Ammon's horn (tissue), 1 donor: Measurements from ENCODE around the gene MYRIP.

Source experiments
- DNase-seq: peaks from one replicate; pipeline ENCODE4 v3.0.0-alpha.2; 2016; ENCODE audit warnings: low spot score

MYRIP gene

DNA sequence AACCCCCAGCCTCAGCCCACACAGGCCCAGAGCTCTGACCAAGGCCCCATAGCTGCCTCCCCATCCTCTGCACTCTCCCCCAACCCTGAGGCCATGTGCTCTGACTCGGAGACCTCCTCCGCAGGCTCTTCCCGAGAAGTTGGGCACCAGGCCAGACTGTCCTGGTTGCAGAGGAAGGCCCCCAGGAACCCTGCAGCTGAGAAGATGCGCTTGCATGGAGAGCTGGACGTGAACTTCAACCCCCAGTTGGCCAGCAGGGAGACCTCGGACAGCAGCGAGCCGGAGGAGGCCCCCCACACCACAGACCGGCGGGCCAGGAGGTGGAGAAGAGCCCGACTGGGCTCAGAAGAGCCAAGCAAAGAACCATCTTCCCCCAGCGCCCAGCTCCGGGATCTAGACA, 380.6 kb downstream of the MYRIP start:
- no peak for DNase-seq

GRCh38 chr3:40191251-40191650, 381.8 kb downstream of the MYRIP start:
- DNase-seq: no peak

DNA sequence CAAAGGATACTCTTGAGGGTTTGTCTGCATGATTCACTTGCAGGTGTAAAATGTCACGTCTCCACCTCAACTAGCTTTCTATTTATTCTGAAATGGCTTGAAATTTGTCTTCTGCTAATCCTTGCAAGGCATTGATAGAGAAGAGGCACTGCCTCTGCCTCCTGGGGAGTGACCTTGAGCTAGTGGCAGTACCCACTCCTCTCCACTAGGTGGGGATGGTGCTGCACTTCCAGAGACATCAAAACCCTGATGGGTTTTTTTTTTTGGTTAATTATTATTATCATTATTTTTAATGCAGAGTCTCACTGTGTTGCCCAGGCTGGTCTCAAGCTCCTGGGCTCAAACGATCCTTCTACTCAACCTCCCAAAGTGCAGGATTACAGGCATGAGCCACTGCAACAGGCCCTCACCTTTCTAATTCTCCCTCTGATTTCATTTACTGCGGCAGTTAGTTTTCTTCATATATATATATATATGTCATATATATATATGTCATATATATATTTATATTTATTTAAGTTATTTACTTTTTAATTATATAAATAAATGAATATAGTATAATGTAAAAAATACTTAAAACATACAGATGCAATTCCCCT, 382.5 kb downstream of the MYRIP start:
- peak; percentile 80 for DNase-seq

DNA sequence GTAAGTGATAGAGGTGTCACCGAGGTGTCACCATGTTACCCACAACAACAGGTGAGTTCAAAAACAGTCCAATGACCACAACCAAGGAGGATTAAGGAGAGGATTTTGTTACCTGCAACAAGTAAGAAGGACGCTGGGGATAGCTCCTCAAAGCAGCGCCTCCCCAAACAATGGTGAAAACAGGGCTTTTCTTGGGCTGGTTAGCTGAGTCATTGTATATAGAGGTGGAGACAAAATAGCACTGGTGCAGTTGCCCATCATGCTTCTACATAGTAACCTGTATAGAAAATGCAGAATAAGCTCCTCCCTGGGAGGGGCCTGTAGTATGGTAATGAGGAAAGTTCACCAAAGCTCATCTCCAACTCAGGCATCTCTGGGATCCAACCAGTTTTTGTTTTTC, 383.2 kb downstream of the MYRIP start:
- no peak for DNase-seq

- no peak for DNase-seq
Measured at GRCh38 chr3:40196966-40197365, 387.6 kb downstream of the MYRIP start.

GRCh38 chr3:40200692-40201316, 391.4 kb downstream of the MYRIP start:
- no peak for DNase-seq

- no peak for DNase-seq
Measured at GRCh38 chr3:40201770-40202169, 392.4 kb downstream of the MYRIP start.

GRCh38 chr3:40206522-40206921, 397.1 kb downstream of the MYRIP start:
- DNase-seq: no peak

DNA sequence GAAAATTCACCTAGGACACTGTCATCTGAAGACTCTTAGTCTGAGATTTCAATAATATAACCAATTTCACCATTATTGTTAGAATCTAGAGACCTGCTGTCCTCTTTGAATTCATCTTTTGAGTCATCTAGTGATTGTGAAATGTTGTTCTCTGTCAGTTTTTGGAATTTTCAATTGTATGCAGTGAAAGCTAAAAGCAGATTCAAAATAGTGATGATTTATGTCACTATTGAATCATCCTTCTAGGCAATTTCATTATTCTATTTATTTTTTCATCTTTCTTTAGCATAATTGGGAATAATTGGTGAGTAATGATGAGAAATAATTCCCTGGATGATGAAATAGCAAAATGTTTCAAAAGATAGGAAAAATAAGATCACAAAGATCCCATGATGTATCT, 398.4 kb downstream of the MYRIP start:
- no peak for DNase-seq

- DNase-seq: no peak
Measured at GRCh38 chr3:40208251-40208650, 398.8 kb downstream of the MYRIP start.

DNA sequence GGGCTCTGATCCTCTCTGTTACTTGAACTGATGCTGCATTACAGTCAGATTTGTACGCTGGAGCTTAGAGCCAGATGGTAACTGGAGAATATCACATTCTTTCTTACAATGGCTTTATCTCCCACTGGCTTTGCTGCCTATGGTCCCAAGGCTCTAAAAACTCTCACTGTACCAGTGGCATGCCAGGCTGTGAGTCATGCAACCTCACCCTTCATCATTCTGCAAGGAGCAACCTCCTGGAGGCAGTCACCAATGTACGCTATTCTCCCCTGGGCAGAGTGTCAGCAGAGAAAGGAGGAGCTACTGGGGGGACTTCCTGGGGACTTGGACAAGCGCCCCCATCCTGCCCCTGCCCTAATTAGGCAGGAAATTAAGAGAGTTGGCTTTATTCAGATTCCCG, 402.2 kb downstream of the MYRIP start:
- no peak for DNase-seq

GRCh38 chr3:40213556-40213955, 404.1 kb downstream of the MYRIP start:
- DNase-seq: no peak

GRCh38 chr3:40215015-40215414, 405.6 kb downstream of the MYRIP start:
- DNase-seq: no peak

GRCh38 chr3:40216471-40216870, 407.1 kb downstream of the MYRIP start:
- DNase-seq: no peak

DNA sequence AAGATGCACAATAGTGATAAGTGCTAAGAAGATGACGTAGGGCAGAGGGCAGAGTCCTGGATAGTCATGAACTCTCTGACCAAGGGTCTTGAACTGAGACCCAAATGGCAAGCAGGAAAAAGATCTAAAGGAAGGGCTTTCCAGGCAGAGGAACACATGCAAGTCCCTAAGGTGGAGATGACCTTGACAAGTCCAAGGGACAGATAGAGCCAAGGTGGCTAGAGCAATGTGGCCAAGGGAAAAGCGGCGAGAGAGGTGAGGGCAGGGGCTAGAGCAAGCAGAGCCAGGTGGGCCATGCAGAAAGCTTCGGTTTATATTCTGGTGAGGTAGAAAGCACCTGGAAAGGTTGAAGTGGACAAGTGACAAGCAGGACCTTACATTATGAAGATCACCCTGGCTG, 414.4 kb downstream of the MYRIP start:
- no peak for DNase-seq

GRCh38 chr3:40224796-40225515, 415.5 kb downstream of the MYRIP start:
- no peak for DNase-seq

DNA sequence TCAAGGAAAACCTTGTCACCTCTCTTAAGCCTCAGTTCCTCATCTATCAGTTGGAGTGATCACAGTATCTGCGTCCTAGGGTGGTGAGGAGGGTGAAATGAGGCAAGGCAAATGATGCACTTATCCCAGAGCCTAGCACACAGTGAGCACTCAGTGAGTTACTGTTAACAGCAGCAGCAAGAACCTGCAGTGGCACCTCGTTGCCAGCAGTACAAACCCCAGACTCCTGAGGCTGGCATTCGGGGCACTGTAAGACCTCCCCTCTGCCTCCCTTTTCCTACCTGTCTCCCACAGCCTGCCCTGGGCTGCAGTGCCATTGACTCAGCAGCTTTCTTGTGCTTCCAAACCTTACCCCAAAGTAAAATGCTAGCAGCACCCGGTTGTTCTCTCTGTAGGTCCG, 417.2 kb downstream of the MYRIP start:
- DNase-seq: no peak

DNA sequence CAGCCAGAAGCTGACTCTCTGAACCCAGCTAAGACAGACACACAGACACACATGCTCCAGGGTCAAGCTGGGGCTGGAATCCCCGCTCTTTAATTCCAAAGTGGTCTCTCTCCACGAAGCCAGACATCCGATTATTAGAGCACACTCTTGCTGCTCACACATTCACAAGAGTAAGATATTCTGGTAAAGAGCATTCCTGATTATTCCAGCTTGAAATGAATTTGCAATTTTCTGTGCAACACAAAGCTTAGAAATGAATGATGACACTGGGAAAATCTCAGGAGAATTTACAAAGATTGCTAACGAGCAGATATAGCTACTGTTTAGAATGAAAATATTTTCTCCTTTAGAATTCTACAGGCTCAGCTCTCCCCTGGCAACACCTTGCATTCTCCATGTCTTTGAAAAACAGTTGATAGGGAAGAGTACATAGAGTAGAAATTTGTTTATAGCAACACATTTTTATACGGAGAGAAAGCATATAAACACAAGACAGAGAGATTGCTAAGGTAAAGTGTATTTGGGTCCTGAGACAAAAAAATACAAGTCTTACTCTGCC, 419.5 kb downstream of the MYRIP start:
- DNase-seq: no peak

DNA sequence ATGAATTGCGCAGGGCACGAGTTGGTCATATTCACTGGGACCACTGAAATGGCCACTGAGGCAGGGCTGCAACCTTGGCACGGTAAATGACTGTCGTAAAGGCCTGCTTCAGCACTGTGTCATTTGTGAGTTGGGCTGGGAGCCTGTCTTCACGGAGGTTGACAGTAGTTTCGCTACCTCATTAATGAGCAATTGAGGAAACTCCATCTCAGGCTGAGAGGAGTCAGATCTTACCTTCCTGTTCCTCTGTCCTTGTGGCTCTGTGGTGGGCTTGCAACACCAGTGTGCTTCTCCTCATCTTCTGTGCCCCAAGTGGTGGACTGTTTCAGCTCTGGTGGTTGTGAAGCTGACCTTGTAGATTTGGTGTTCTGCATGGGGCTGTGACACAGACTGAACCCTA, 420.0 kb downstream of the MYRIP start:
- DNase-seq: peak; percentile 29

GRCh38 chr3:40229963-40230362, 420.6 kb downstream of the MYRIP start:
- no peak for DNase-seq

DNA sequence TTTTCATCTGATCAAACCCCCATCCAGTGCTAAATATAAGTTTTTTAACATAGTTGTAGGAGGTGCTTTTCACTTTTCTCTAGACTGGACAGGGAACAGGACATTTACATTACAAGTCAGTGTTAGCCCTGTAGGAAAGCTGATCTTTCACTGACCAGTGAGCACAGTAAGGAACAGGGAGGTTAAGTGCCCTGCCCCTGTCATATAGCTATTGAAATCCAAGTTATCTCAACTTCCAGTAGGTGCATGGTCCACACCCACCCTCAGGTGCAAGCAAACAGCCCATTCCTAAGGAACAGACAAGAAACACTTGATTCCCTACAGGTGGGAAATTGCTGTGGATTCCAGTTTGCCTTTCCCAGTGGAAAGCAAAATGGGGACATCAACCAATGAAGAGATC, 421.0 kb downstream of the MYRIP start:
- DNase-seq: no peak

DNA sequence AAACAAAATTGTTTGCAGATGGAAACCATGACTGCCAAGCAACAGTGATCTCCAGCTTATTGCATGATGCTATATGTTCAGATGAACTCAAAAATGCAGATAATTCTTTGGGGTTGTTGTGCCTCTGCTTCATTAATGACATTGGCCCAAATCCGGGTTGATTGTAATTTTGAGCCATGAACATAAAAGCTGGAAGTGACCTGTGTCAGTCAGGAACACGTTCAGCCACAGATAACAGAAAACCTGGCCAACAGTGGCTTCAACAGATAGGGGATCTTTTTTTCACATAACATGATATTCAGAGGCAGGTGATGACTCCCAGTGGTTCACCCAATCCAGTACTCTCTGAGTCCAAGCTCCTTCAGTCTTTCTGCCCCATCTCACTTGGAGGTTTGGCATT, 423.2 kb downstream of the MYRIP start:
- DNase-seq: no peak

GRCh38 chr3:40237159-40237558, 427.8 kb downstream of the MYRIP start:
- DNase-seq: peak; percentile 19
